Dedifferentiated amniotic fluid mesenchymal stem cell (primary cell): Measurements from ENCODE around the gene DDX6.
"Not testable (repeated sequence)": the region's sequence is repeated elsewhere in the genome, so short reads cannot be mapped to it uniquely, and the experiment has no call there.

Experiments used
- DNase-seq: peaks from one replicate; pipeline ENCODE4 v3.0.0-alpha.2; 2016; ENCODE audit errors: extremely low spot score

The DDX6 gene

GRCh38 chr11:118740892-118741291 is 50.1 kb downstream of the DDX6 start:
- no peak for DNase-seq

DNA sequence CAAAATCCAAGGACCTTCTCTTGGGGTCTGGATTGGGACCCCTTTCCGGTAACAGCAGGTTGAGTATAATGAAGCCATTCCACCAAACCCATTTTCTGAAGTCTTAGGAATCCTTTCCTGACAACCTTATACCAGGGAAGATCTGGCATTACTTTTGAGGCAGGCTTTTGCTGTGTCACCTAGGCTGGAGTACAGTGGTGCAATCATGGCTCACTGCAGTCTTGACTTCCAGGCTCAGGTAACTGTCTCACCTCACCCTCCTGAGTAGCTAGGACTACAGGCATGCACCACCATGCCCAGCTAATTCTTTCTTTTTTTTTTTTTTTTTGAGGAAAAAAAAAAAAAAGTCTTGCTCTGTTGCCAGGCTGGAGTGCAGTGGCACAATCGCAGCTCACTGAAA is 55.8 kb downstream of the DDX6 start:
- no peak for DNase-seq

GRCh38 chr11:118734031-118734430 is 56.9 kb downstream of the DDX6 start:
- DNase-seq: no peak

- not testable (repeated sequence) for DNase-seq
Observed at GRCh38 chr11:118729753-118730152, 61.2 kb downstream of the DDX6 start.

DNA sequence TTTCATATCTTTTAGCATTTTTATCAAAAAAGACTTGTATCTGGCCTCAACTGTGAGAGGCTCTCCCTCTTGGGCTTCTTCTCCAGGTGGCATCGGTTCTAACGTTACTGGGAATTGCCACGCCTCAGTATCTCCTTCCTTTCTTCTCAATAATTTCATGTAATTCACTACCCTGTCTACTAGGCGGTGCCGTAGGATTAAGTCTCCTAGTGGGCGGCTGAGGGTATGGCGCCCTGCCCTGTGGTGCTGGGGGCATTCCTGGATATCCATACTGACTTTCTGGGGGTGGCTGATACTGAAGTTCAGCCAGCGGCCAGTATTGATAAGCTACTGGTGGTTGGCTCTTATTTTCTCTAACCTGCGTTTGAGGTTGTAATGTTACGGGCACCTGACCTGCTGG is 62.9 kb downstream of the DDX6 start:
- not testable (repeated sequence) for DNase-seq

- DNase-seq: not testable (repeated sequence)
Observed at GRCh38 chr11:118727721-118728066, 63.3 kb downstream of the DDX6 start.

DNA sequence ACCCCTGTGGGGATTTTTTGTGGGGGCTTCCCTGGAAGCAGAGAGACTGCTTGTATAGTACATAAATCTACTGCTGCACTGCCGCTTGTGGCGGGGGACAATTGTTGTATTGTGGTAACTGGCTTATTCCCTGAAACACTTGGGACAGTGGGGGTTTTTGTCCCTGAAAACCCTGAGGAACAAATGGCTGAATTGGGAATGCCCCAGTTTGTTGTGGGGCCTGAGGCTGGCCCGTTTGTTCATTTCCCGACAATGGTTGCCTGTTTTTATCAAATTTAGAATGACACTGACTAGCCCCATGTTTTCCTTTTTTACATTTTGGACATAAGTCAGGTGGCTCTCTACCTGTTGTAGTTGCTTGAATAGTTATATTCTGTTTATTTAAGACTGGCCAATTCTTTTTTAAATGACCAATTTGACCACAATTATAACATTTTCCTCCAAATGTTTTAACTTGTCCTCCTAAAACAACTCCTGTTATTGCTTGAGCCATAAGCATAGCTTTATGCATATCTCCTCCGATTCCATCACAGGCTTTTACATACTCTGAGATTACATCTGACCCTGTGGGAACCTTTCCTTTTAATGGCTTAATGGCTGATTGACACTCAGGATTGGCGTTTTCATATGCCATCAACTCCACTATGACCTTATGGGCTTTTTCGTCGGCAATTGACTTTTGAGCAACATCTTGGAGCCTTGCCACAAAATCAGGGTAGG is 63.8 kb downstream of the DDX6 start:
- DNase-seq: not testable (repeated sequence)

DNA sequence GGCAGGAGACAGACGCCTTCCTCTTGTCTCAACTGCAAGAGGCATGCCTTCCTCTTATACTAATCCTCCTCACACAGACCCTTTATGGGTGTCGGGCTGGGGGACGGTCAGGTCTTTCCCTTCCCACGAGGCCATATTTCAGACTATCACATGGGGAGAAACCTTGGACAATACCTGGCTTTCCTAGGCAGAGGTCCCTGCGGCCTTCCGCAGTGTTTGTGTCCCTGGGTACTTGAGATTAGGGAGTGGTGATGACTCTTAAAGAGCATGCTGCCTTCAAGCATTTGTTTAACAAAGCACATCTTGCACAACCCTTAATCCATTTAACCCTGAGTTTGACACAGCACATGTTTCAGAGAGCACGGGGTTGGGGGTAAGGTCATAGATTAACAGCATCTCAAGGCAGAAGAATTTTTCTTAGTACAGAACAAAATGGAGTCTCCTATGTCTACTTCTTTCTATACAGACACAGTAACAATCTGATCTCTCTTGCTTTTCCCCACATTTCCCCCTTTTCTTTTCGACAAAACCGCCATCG is 69.4 kb downstream of the DDX6 start:
- not testable (repeated sequence) for DNase-seq

- not testable (repeated sequence) for DNase-seq
Observed at GRCh38 chr11:118720740-118721139, 70.2 kb downstream of the DDX6 start.

DNA sequence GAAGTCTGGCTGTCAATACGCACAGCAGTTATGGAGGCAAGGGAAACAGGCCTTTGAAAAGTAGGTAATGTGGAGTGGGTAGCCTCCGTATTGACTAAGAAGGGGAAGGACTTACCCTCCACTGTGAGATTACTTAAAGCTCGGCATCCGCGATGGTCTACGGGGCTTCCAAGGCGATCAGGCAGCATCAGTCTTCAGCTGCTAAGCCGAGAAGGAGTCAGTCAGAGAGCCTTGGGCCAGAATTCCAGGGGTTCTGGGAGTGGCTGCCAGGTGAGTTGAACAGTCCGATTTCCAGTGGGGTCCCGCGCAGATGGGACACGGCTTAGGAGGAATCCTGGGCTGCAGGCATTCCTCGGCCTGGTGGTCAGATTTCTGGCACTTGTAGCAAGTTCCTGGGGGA is 70.9 kb downstream of the DDX6 start:
- not testable (repeated sequence) for DNase-seq

DNA sequence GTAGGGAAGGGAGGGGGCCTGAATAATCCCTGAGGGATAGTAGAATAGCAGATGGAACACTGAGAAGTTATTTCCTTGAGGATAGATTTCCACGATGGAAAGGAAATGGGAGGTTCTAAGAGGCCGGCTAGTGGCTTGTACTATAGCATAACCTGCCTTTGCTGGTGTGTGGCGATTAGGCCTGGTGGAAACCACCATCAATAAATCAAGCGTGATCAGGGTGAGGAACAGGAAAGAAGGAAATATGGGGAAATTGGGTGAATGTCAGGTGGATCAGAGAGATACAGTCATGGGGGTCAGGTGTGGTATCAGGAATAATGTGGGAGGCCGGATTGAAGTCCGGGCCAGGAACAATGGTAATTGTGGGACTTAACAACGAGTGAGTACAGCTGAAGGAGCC is 72.4 kb downstream of the DDX6 start:
- not testable (repeated sequence) for DNase-seq

GRCh38 chr11:118717733-118718132 is 73.2 kb downstream of the DDX6 start:
- not testable (repeated sequence) for DNase-seq

DNA sequence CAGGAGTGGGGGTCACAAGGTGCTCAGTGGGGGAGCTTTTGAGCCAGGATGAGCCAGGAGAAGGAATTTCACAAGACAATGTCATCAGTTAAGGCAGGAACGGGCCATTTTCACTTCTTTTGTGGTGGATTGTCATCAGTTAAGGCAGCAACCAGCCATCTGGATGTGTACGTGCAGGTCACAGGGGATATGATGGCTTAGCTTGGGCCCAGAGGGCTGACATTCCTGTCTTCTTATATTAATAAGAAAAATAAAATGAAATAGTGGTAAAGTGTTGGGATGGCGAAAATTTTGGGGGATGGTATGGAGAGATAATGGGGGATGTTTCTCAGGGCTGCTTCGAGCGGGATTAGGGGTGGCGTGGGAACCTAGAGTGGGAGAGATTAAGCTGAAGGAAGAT is 73.7 kb downstream of the DDX6 start:
- not testable (repeated sequence) for DNase-seq

DNA sequence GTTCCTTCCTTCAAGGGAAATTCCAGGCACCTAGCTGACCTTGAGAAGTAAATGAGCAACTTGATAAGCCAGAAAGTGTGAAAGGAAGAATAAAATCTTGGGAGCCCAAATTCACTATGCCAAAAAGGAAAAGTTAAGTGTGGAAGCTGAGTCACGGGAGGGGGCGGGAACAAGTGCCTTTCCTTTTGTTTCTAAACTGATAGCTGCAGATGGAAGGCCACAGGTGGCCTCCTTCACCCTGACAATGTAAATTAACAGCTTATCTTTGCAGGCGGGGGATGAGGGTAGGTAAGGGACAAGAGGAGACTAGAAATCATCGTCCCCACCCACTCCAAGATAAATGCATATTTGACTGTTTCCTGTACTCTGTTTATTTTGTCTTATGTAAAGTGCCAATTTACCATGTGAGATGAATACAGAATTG is 75.1 kb downstream of the DDX6 start:
- no peak for DNase-seq

GRCh38 chr11:118715245-118715831 is 75.6 kb downstream of the DDX6 start:
- DNase-seq: no peak

GRCh38 chr11:118714816-118715215 is 76.1 kb downstream of the DDX6 start:
- DNase-seq: no peak

DNA sequence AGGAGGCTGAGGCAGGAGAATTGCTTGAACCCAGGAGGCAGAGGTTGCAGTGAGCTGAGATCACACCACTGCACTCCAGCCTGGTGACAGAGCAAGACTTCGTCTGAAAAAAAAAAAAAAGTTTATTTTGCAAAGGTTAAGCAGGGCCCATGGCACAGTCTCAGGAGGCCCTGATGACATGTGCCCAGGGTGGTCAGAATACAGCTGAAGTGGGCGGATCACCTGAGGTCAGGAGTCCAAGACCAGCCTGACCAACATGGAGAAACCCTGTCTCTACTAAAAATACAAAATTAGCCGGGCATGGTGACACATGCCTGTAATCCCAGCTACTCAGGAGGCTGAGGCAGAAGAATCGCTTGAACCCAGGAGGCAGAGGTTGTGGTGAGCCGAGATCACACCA is 76.5 kb downstream of the DDX6 start:
- not testable (repeated sequence) for DNase-seq

DNA sequence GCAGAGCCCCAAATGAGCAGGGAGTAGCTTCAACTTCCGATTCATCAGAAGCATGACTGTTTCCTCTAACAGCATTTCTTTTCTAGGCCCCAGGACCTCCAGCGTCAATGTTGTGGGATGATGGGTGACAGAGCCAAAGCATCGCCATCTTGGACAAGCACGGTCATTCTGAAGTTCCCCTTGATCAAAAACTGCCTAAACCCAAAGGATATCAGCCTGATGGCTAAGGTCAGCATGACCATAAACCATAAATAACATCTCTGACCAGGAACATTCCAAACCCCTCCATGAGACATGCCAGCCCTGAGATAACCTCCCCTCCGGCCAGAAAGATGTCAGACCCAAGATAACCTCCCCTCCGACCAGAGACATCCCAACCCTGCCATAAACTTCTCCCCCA is 82.7 kb downstream of the DDX6 start:
- no peak for DNase-seq

DNA sequence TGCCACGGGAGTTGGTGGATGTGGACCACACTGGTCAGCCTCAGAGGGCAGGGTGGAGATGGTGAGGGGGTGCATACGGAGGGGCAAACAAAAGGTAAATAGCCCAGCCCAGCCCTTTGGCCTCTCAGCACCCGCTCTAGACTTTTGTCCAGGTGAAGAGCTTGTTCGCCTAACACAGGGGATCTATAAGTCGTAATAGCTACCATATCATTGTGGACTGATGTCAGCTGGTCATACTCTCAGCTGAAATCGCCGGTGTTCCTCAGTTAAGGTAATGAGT is 84.5 kb downstream of the DDX6 start:
- DNase-seq: no peak

DNA sequence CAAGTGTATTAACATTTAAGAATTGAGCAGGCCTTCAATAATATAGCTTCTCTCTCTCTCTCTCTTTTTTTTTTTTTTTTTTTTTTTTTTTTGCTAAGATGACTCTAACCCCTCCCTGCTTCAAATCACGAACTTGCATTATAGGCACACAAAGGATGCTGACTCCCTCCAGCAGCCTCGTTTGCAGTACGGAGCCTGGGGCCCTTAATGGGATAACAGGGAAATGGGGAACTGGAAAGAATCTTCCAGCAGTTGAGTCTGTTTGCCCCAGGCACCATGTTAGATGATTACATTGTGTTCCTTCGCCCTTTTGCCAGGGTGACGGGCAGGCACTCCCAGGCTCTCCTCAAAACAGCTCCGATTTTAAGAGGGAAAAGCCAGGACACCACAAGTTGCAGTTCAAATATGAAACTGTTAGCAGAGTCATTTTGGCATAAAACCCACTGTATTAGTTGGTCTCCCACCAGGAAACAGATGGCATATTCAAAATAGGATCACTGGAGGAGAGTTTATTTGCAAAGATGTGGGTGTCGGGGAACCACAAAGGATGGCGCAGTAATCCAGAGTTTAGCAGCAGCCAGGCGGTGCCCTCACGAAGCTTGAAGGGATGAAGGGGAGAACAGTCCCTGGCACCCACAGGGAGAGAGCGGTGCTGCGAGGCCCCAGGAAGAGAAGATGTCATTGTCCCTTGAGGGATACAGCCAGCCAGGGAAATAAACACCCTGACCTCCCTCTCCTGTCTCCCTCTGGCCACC is 85.0 kb downstream of the DDX6 start:
- no peak for DNase-seq

- no peak for DNase-seq
Observed at GRCh38 chr11:118705111-118705741, 85.7 kb downstream of the DDX6 start.

DNA sequence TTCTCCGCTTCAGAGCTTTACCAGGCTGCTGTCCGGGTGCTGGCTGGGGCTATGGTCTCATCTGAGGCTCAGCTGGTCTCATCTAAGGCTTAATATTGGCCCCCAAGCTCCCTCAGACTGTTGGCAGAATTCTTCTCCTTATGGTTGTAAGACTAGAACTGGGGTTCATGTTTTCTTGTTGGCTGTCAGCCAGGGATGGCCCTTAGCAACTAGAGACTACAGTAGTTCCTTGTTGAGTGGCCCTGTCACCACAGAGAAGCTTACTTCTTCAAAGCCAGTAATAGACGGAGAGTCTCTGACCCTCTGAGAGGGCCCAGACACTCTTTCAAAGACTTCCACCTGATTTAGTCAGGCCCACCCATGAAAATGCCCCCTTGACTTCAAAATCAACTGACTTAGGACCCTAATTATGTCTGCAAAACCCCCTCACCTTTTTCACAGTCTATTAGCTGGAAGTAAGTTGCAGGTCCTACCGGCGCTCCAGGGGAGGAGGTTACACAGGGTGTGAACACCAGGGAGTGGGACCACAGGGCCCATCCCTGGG is 87.3 kb downstream of the DDX6 start:
- no peak for DNase-seq
